PC-9 (cell line): ENCODE data around the gene TMEM138. TPM values are rescaled to one million over a fixed set of nuclear protein-coding genes. Genes with fewer than 3 reads are reported as not detected.

ENCODE experiments used
- BruUV-seq: library from RNA; stranded (reverse); fragments of 400-500 nt; replicated peaks from 2 replicates; lab custom pipeline; 2021; lab: Mats Ljungman, UMichigan
- CTCF ChIA-PET: fragments of 300-600 bp; sonication (Branson Sonifier 250); formaldehyde crosslinking; loops from one replicate; lab custom pipeline; 2022; ENCODE audit warnings: antibody characterized with exemption; lab: Charles Lee
- POLR2A ChIA-PET: fragments of 300-600 bp; sonication (Branson Sonifier 250); formaldehyde crosslinking; loops from one replicate; lab custom pipeline; 2022; ENCODE audit warnings: antibody characterized with exemption; ENCODE audit not compliant: unreplicated experiment; lab: Charles Lee
- DNase-seq, 2 experiments: peaks; one replicate each; pipeline versions ENCODE4 v3.0.0 to v3.0.0-alpha.2; 2015 to 2022; ENCODE audit warnings: mixed read lengths in 1 of 2
- H2AFZ ChIP-seq: fragments of 200-600 bp; sonication (generic); 2 replicates; pipeline ENCODE4 v1.8.1; 2017; ENCODE audit warnings: antibody characterized with exemption
- H3F3A ChIP-seq: fragments of 200-600 bp; sonication (generic); 2 replicates; pipeline ENCODE4 v1.8.1; 2017; ENCODE audit warnings: antibody characterized with exemption, mild to moderate bottlenecking, low read depth; ENCODE audit not compliant: insufficient read depth
- H3K27ac ChIP-seq: fragments of 200-600 bp; sonication (generic); 2 replicates; pipeline ENCODE4 v1.6.1; 2016; ENCODE audit warnings: mixed run types
- H3K27me3 ChIP-seq: fragments of 200-600 bp; sonication (generic); 2 replicates; pipeline ENCODE4 v1.6.1; 2016; ENCODE audit warnings: low read depth, mixed run types; ENCODE audit not compliant: insufficient read depth
- H3K36me3 ChIP-seq: fragments of 200-600 bp; sonication (generic); 2 replicates; pipeline ENCODE4 v1.6.1; 2016; ENCODE audit warnings: low read depth, mixed run types
- H3K4me1 ChIP-seq: fragments of 200-600 bp; sonication (generic); replicated peaks from 2 replicates; pipeline ENCODE4 v1.6.1; 2016; ENCODE audit warnings: mixed run types; ENCODE audit not compliant: insufficient read depth
- H3K4me2 ChIP-seq: fragments of 200-600 bp; sonication (generic); 2 replicates; pipeline ENCODE4 v1.6.1; 2017; ENCODE audit warnings: mixed run types
- H3K4me3 ChIP-seq: fragments of 200-600 bp; sonication (generic); 2 replicates; pipeline ENCODE4 v1.6.1; 2016; ENCODE audit warnings: mixed run types
- H3K79me2 ChIP-seq: fragments of 200-600 bp; sonication (generic); 2 replicates; pipeline ENCODE4 v1.6.1; 2017; ENCODE audit warnings: low read depth, mixed run types
- H3K9me2 ChIP-seq: fragments of 200-600 bp; sonication (generic); 2 replicates; pipeline ENCODE4 v1.8.1; 2017; ENCODE audit warnings: mild to moderate bottlenecking; ENCODE audit not compliant: insufficient read depth
- H3K9me3 ChIP-seq: fragments of 200-600 bp; sonication (generic); 2 replicates; pipeline ENCODE4 v1.8.1; 2016; ENCODE audit warnings: low read depth; ENCODE audit not compliant: insufficient read depth
- H4K20me1 ChIP-seq: fragments of 200-600 bp; sonication (generic); 2 replicates; pipeline ENCODE4 v1.8.1; 2017; ENCODE audit not compliant: insufficient read depth
- CTCF ChIP-seq: fragments of 200-600 bp; sonication (generic); conservative IDR thresholded peaks from 2 replicates; pipeline ENCODE4 v1.6.1; 2017; ENCODE audit warnings: mixed run types, antibody characterized with exemption, mild to moderate bottlenecking, moderate library complexity
- EZH2 ChIP-seq: fragments of 200-600 bp; sonication (generic); IDR thresholded peaks from 2 replicates; pipeline ENCODE4 v1.8.0; 2017; ENCODE audit warnings: antibody characterized with exemption, low read depth
- intact Hi-C: fragments of 100-400 bp; cut with micrococcal nuclease; formaldehyde crosslinking; loops from one replicate; pipeline ENCODE4 v1.10.0; 2022; ENCODE audit not compliant: unreplicated experiment
- total RNA-seq: library from RNA; stranded (reverse); gene quantifications from 2 replicates; pipeline ENCODE4 v1.2.3, GENCODE V29; 2021

TMEM138 gene
- total RNA-seq, 1 experiment from 2014 or later = 46.1 TPM

GRCh38 chr11:61338783-61339489 lies 23.2 kb upstream of the TMEM138 start:
- no TSS peak for BruUV-seq
- Histone ChIP-seq H3F3A (peaks cover 19% of the 10 kb centered on the region), H4K20me1 (no peaks in the 10 kb centered on the region), H3K4me2 (no peak overlapping the region), H3K9me2 (no peaks in the 10 kb centered on the region), H3K36me3 (no peaks in the 10 kb centered on the region), H3K4me1 (peaks cover 13% of the 10 kb centered on the region), H3K79me2 (peaks cover 2% of the 10 kb centered on the region), H3K27ac (no peak overlapping the region), H3K9me3 (no peaks in the 10 kb centered on the region), H3K4me3 (no peak overlapping the region), H2AFZ (no peak overlapping the region), H3K27me3 (no peaks in the 10 kb centered on the region)
- POLR2A ChIA-PET = no interaction called here
- CTCF ChIA-PET = no interaction called here
- DNase-seq = no peak
- TF ChIP-seq EZH2 (no peak), CTCF (no peak)
- intact Hi-C loops = loop anchor here (10.0 kb wide), 2 partner anchors 84 to 176 kb away; no protein-coding TSS in a partner anchor

GRCh38 chr11:61339490-61339878 lies 22.7 kb upstream of the TMEM138 start:
- Histone ChIP-seq H3K27ac (no peak overlapping the region), H3K36me3 (no peaks in the 10 kb centered on the region), H3K9me3 (no peaks in the 10 kb centered on the region), H2AFZ (no peak overlapping the region), H3K4me2 (no peak overlapping the region), H3K4me1 (peaks cover 8% of the 10 kb centered on the region), H4K20me1 (no peaks in the 10 kb centered on the region), H3K4me3 (no peak overlapping the region), H3F3A (peaks cover 15% of the 10 kb centered on the region), H3K27me3 (no peaks in the 10 kb centered on the region), H3K9me2 (no peaks in the 10 kb centered on the region), H3K79me2 (no peaks in the 10 kb centered on the region)
- BruUV-seq = no TSS peak
- POLR2A ChIA-PET = no interaction called here
- TF ChIP-seq EZH2 (no peak), CTCF (no peak)
- CTCF ChIA-PET = no interaction called here
- intact Hi-C loops = loop anchor here (10.0 kb wide), 2 partner anchors 85 to 175 kb away; no protein-coding TSS in a partner anchor
- DNase-seq = no peak

GRCh38 chr11:61340979-61341378 lies 21.2 kb upstream of the TMEM138 start:
- Histone ChIP-seq H3K36me3 (no peaks in the 10 kb centered on the region), H3K4me3 (no peak overlapping the region), H2AFZ (no peak overlapping the region), H3K4me2 (no peak overlapping the region), H3K9me2 (no peaks in the 10 kb centered on the region), H3K27me3 (no peaks in the 10 kb centered on the region), H3F3A (peaks cover 1% of the 10 kb centered on the region), H3K27ac (no peak overlapping the region), H3K9me3 (no peaks in the 10 kb centered on the region), H3K79me2 (no peaks in the 10 kb centered on the region), H3K4me1 (peaks cover 2% of the 10 kb centered on the region; the same call in 1 of the 2 replicates), H4K20me1 (no peaks in the 10 kb centered on the region)
- intact Hi-C loops = no loop called here
- POLR2A ChIA-PET = no interaction called here
- CTCF ChIA-PET = no interaction called here
- no TSS peak for BruUV-seq
- no peak for TF ChIP-seq EZH2
- TF ChIP-seq CTCF = no peak
- no peak for DNase-seq
